ENCODE measurements around the gene CDK6. TPM values are rescaled to one million over a fixed set of nuclear protein-coding genes. Genes with fewer than 3 reads are reported as not detected.

The CDK6 gene
- total RNA-seq, 1 donor from 2014 or later, result 22.0 TPM

GRCh38 chr7:92737706-92738105, 98.7 kb downstream of the CDK6 start:
- DNase-seq (ENCODE audit: low read depth, low spot score), result no peak

GRCh38 chr7:92736870-92737269, 99.5 kb downstream of the CDK6 start:
- no peak for DNase-seq (ENCODE audit: low read depth, low spot score)

DNA sequence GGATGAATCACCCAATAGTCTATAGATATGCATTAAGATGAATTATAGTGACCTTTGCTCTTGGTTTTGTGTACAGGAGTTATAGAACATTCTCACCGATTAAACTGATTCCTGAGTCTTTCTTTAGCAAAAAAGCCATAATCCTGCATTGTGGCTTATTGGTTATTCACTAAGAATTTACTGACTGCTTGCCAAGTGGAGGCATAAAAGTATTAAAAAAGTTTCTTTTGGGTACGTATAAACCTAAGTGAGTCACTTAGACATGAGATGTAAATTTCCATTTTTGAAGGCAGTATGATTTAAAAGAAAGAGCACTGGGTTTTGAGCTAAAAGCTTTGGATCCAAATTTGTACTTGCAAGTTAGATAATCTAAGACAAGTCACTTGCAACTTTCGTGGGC, 100.7 kb downstream of the CDK6 start:
- DNase-seq (ENCODE audit: low read depth, low spot score), result no peak

DNA sequence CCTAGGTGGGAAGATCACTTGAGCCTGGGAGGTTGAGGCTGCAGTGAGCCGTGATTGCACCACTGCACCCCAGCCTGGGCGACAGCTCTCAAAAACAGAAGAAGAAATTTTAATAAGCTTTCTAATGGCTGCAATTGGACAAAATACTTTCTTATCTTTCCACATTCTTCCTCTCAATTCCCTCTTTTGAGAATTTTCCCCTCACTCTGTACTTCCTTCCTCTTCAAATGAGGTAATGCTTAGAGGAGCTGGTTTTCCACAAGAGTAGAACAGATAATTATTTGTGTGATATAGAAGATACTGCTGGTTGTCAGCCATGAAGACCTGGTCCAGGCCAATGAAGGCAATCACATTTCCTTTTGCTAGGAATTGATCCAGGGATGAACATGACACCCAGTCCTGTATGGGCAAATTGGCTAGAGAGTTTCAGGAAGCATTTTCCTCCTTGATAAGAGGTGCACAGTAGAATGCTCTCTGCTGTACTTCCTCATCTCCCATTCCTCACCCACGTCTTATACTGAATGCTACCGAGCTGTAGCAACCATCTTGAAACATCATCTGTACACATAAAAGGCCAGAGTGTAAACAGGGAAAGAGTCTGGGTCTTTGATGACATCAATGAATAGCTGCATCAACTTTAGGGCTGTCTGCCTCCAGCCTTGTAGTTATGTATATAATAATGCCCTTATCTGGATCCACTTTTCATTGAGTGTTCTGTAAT, 103.9 kb downstream of the CDK6 start:
- no peak for DNase-seq (ENCODE audit: low read depth, low spot score)

- DNase-seq (ENCODE audit: low read depth, low spot score), result no peak
Measured at GRCh38 chr7:92731335-92732063, 104.9 kb downstream of the CDK6 start.

DNA sequence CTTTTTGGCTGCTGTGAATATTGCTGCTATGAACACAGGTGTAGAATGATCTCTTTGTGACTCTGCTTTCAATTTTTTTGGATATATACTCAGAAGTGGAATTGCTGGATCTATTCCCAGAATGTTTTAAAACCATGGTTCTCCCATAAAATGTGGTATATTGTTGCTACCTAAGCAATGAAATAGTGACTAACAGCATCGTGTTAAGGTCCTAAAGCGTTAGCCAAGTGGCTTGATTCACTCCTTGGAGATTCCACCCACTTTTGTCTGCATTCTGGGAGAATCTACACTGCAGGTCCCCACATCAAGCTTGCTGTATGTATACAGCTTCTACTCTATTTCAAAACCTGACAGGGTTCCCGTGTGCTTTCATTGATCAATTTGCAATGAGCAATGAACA, 105.6 kb downstream of the CDK6 start:
- no peak for DNase-seq (ENCODE audit: low read depth, low spot score)

GRCh38 chr7:92729751-92730150, 106.6 kb downstream of the CDK6 start:
- DNase-seq (ENCODE audit: low read depth, low spot score), result no peak

DNA sequence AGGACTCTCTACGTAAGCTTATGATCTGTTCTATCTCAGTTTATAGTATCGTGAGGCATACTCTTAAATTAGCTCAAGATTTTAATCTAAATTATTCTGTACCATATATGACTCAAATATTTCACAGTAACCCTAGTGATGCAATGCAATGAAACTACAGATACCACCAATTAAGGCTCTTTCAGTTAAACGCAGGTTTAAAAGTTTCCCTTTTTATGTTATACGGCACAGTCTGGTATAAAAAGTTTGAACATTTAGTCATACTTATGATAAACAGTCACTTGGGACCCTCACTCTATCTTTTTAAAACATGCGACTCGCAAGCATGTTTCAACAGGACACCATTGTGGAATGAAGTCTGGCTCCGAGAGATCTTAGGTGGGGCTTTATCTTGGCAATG, 107.2 kb downstream of the CDK6 start:
- DNase-seq (ENCODE audit: low read depth, low spot score), result no peak

- DNase-seq (ENCODE audit: low read depth, low spot score), result no peak
Measured at GRCh38 chr7:92727755-92728154, 108.6 kb downstream of the CDK6 start.

GRCh38 chr7:92725161-92725925, 111.0 kb downstream of the CDK6 start:
- DNase-seq (ENCODE audit: low read depth, low spot score), result no peak

GRCh38 chr7:92723943-92724342, 112.4 kb downstream of the CDK6 start:
- no peak for DNase-seq (ENCODE audit: low read depth, low spot score)

- DNase-seq (ENCODE audit: low read depth, low spot score), result no peak
Measured at GRCh38 chr7:92723205-92723604, 113.2 kb downstream of the CDK6 start.

DNA sequence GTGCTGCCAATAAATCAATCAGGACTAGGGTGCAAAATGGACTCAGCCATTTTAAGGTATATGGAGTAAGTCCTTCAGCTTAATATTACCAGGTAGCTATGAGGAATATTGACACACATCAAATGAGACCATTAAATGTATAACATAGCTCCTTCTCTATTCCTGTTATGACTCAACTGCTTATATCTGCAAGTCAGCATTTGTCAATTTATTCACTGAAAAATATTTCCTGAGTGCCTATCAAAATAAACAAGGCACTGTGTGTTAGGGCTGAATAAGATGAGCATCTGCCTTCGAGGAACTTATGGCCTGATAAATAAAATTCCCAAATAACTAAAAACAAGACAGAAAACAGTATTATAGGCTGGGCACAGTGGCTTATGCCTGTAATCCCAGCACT, 113.8 kb downstream of the CDK6 start:
- no peak for DNase-seq (ENCODE audit: low read depth, low spot score)

DNA sequence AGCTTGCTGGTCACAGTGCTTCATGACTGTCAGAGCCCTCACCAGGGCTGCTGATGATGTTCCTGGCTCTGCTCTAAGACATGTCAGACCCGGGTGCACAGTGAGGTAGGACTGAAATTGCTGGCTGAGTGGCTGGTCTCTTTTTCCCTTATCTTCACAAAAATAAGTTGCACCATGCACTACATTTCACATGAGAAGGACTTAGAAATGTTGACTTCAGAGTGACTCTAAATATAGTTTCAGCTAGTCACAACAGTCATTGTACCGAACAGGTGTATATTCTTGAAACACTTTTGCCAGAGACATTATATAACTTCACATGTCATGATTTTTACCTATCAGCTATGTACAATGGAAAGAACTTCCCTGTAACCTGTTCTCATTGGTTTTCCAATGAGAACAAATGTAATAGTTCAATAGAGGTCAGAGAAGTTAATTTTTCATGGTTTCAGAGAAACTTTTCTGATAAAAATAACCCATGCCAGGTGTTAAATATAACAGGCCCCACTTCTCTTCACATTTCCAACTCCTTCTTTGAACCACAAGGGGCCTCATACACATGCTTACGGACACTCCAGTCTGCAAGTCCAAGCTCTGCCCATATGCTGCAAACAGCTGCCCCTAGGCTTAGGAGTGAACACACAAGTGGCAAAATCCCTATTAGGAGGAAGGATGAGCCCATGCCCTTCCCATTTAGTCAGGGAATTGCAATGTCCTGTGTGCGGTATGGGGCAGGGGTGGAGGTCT, 115.6 kb downstream of the CDK6 start:
- DNase-seq (ENCODE audit: low read depth, low spot score), result no peak

- peak; percentile 84 for DNase-seq (ENCODE audit: low read depth, low spot score)
Measured at GRCh38 chr7:92717993-92718716, 118.2 kb downstream of the CDK6 start.

GRCh38 chr7:92717623-92717992, 118.8 kb downstream of the CDK6 start:
- no peak for DNase-seq (ENCODE audit: low read depth, low spot score)

DNA sequence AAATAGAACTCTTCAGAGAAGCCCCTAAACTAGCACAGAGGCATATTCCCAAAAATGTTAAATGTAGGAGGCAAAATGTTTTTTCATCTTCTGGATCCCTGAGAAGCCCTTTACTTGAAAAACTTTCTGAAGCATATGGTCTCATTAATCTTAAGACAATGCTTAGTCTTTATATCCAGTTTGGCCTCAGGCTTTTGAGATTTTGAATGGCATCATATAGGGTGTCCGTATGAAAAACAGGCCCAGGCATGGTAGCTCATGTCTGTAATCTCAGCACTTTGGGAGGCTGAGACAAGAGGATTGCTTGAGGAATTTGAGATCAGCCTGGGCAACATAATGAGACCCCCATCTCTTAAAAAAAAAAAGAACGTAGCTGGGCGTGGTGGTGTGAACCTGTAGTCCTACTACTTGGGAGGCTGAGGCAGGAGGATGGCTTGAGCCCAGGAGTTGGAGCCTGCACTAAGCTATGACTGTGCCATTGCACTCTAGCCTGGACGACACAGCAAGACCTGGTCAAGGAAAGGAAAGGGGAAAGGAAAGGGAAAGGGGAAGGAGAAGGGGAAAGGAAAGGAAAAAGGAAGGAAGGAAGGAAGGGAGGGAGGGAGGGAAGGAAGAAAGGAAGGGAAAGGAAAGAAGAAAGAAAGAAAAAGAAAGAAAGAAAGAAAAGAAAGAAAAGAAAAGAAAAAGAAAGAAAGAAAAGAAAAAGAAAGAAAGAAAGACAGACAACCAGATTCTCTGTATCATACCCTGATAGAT, 119.4 kb downstream of the CDK6 start:
- no peak for DNase-seq (ENCODE audit: low read depth, low spot score)

GRCh38 chr7:92715963-92716362, 120.4 kb downstream of the CDK6 start:
- DNase-seq (ENCODE audit: low read depth, low spot score), result no peak

DNA sequence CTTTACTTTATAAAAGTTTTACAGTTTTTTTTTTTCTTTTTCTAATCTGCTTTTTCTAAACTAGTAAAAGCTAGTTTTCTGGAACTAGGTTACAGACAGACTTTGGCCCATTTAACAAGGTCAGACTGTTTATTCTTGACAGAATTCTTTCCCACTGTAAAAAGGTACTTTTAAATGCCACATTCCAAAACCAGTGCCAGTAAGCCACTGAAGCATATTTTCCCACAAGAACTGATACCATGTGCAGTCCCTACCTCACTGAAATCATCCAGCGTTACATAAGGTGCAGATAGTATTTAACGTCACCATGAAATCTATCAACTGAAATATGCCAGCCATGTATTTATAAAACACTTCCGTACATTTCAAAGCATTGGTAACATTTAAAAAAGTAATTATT, 121.6 kb downstream of the CDK6 start:
- no peak for DNase-seq (ENCODE audit: low read depth, low spot score)

GRCh38 chr7:92714280-92714679, 122.1 kb downstream of the CDK6 start:
- no peak for DNase-seq (ENCODE audit: low read depth, low spot score)
